ENCODE measurements around the gene PIGN. TPM values are rescaled to one million over a fixed set of nuclear protein-coding genes. Genes with fewer than 3 reads are reported as not detected.

PIGN gene
- total RNA-seq, 2 experiments from 2014 or later: 24.9 to 28.1 TPM

DNA sequence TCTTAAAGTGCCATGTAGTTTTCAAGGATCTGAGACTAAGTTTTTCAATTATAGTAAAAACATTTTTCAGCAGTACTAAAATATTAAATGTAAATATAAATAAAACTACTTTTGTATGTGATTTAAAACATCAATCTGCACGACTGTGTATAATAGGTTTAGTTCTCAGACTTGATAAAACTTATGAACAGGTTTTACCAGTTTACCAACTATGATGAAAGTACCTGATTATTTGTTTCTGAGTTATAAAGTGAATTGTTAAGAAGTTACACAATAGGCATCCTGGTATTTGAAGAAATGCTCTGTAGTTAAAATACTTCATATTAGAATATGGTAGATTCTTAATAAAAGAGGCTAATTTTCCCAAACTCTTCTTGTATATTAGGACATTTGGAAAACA is 15.0 kb upstream of the PIGN start:
- ATAC-seq (no peak), DNase-seq (no peak)
- ChIA-PET POLR2A (no interaction called here), CTCF (no interaction called here)
- intact Hi-C loops (cut with micrococcal nuclease): no loop called here
- TF ChIP-seq, protein P1, sequence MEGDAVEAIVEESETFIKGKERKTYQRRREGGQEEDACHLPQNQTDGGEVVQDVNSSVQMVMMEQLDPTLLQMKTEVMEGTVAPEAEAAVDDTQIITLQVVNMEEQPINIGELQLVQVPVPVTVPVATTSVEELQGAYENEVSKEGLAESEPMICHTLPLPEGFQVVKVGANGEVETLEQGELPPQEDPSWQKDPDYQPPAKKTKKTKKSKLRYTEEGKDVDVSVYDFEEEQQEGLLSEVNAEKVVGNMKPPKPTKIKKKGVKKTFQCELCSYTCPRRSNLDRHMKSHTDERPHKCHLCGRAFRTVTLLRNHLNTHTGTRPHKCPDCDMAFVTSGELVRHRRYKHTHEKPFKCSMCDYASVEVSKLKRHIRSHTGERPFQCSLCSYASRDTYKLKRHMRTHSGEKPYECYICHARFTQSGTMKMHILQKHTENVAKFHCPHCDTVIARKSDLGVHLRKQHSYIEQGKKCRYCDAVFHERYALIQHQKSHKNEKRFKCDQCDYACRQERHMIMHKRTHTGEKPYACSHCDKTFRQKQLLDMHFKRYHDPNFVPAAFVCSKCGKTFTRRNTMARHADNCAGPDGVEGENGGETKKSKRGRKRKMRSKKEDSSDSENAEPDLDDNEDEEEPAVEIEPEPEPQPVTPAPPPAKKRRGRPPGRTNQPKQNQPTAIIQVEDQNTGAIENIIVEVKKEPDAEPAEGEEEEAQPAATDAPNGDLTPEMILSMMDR (IDR thresholded peaks at IDR 0.05): no peak
- H3K9me3 Mint-ChIP-seq: no peaks in the 10 kb centered on the region
- no peaks in the 10 kb centered on the region for H3K27me3 Mint-ChIP-seq
- H3K4me1 Mint-ChIP-seq (ENCODE audit: low read depth): peaks cover 46% of the 10 kb centered on the region
- H3K36me3 Mint-ChIP-seq (ENCODE audit: low read depth): peaks cover 3% of the 10 kb centered on the region
- no peak overlapping the region for H3K27ac Mint-ChIP-seq
- no peak overlapping the region for H3K4me3 Mint-ChIP-seq

DNA sequence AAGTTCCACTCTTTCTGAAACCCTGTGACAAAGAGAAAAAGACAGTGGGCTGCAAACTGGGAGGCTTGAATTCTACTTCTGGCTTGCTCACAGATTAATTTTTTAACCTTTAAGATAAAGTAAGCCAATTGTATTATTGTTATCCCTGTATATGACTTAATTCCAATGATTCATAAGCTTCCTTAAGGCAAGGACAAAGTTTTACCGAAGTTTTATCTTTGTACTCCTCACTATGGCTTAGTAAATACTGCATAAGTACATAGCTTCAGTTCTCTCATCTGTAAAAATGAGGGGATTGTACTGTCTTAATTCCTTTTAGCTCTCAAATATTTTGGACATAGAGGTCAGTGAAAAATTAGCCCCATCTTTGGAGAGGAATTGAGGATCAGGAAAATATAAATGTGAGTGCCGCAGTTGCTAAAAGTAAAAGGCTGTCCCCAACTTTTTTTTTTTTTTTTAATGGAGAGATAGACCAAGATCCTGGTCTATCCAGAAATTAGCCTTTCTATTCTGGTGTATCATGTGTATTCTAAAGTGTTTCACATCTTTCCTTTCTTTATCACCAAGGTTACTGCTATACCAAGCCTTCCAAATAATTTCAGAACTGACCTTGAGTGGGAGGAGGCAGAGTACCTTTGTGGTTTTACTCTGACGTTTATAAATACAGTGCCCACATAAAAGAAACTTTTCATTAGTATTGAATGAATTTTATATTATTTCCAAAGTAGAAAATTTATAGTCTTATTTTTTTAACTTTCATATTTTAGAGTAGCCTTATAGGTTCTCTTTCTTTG is 13.5 kb upstream of the PIGN start:
- H3K9me3 Mint-ChIP-seq: no peaks in the 10 kb centered on the region
- H3K4me3 Mint-ChIP-seq: no peak overlapping the region
- no peak overlapping the region for H3K27ac Mint-ChIP-seq
- DNase-seq (no peak), ATAC-seq (peak; percentile 61)
- H3K36me3 Mint-ChIP-seq (ENCODE audit: low read depth): peaks cover 3% of the 10 kb centered on the region
- ChIA-PET POLR2A (interaction anchor here (0.7 to 1.1 kb wide), 3 partner anchors 13 to 39 kb away, joined by 3 read pairs; partner anchors contain the start of genes PIGN and RELCH), CTCF (interaction anchor here (1.2 to 2.3 kb wide), 6 partner anchors 10 to 50 kb away, joined by 3 to 9 read pairs (median 6); partner anchors contain the start of genes PIGN and RELCH)
- intact Hi-C loops (cut with micrococcal nuclease): no loop called here
- H3K27me3 Mint-ChIP-seq: no peaks in the 10 kb centered on the region
- peaks cover 56% of the 10 kb centered on the region for H3K4me1 Mint-ChIP-seq (ENCODE audit: low read depth)
- TF ChIP-seq, protein P1 (IDR thresholded peaks at IDR 0.05): no peak

DNA sequence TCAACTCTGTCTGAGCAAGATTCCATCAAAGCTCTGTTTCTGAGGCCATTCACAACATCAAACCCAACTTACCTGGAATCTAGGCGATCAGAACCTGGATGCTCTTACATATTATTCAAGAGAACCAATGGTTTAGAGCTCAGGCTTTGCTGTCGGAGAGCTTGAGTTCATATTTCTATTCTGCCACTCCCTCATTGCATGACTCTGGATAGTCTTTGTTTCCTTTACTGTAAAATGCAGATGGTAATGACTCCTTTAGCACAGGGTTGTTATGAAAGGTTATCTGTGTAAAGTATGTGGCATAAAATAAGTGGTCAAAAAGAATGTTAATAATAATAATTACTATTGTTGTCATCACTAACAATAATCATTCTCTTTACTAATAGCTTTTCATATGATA is 12.8 kb upstream of the PIGN start:
- no peaks in the 10 kb centered on the region for H3K9me3 Mint-ChIP-seq
- H3K36me3 Mint-ChIP-seq (ENCODE audit: low read depth): peaks cover 3% of the 10 kb centered on the region
- POLR2A ChIA-PET: interaction anchor here (0.5 to 0.8 kb wide), 3 partner anchors 12 to 40 kb away, joined by 3 read pairs; partner anchors contain the start of gene RELCH
- H3K27me3 Mint-ChIP-seq: no peaks in the 10 kb centered on the region
- no peak overlapping the region for H3K4me3 Mint-ChIP-seq
- TF ChIP-seq, protein P1 (IDR thresholded peaks at IDR 0.05): no peak
- peaks cover 57% of the 10 kb centered on the region for H3K4me1 Mint-ChIP-seq (ENCODE audit: low read depth)
- no peak overlapping the region for H3K27ac Mint-ChIP-seq
- no peak for DNase-seq
- intact Hi-C loops (cut with micrococcal nuclease): loop anchor here (10.0 kb wide), 1 partner anchor 325 kb away; the partner anchor contains the start of gene ZCCHC2
- ATAC-seq: no peak
- CTCF ChIA-PET: interaction anchor here (1.2 to 2.3 kb wide), 6 partner anchors 9 to 51 kb away, joined by 3 to 9 read pairs (median 6); partner anchors contain the start of genes PIGN and RELCH

DNA sequence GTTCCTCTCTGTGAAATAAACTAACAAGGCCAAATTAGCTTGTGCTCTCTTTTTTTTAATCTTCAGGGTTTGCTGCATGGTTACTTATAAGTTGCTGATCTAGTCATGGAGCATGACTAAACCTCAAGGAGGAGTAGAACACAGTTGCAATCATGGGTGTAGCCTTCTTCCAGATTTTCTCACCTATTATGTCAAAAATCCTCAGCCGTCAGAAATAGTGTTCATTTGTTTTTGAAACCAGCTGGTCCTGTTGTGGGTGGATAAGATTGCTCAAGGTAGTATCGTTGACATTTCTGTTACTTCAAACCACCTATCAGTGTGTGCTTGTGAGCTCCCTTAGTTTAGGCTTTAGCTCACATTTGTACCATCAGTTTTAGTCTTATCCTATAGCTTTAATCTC is 11.4 kb upstream of the PIGN start:
- ChIA-PET POLR2A (interaction anchor here (1.1 to 2.5 kb wide), 2 partner anchors 11 to 17 kb away, joined by 3 to 13 read pairs; partner anchors contain the start of genes PIGN and RELCH), CTCF (interaction anchor here (1.1 to 2.1 kb wide), 3 partner anchors 16 to 385 kb away, joined by 3 to 10 read pairs (median 6); no protein-coding TSS in a partner anchor)
- DNase-seq (no peak), ATAC-seq (peak; percentile 58)
- H3K4me1 Mint-ChIP-seq (ENCODE audit: low read depth): peaks cover 59% of the 10 kb centered on the region
- TF ChIP-seq, protein P1 (IDR thresholded peaks at IDR 0.05): no peak
- no peak overlapping the region for H3K27ac Mint-ChIP-seq
- intact Hi-C loops (cut with micrococcal nuclease): loop anchor here (10.0 kb wide), 1 partner anchor 327 kb away; the partner anchor contains the start of gene ZCCHC2
- no peaks in the 10 kb centered on the region for H3K9me3 Mint-ChIP-seq
- no peak overlapping the region for H3K4me3 Mint-ChIP-seq
- H3K36me3 Mint-ChIP-seq (ENCODE audit: low read depth): peaks cover 3% of the 10 kb centered on the region
- H3K27me3 Mint-ChIP-seq: no peaks in the 10 kb centered on the region

Measured in activated CD8-positive, alpha-beta T cell treated with anti-CD3 and anti-CD28 coated beads for 36 hours (primary cell).